ENCODE data around the gene INTS1.

DNA sequence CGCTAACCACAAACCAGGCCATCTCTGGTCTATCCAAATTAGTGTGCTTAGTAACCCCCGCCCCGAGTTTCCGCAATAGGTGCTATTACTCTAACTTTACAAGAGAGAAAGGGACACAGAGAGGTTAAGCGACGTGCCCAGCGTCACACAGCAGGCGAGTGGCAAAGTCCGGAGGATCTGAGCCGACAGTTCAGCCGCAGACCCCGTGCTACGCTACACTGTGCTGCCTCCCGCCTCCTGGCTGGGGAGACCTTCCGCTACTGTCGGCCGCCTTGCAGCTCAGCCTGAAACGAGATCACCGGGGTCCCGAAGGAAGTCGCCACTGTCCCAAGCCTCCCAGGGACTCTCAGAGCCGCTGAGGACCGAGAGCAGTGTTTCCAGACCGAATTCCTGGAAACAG lies 799 bp downstream of the INTS1 start:
- no peak for TF ChIP-seq POLR2AphosphoS5 (IDR thresholded peaks at IDR 0.05; ENCODE audit: borderline replicate concordance, low read depth, low read length)
- TF ChIP-seq EZH2 (IDR thresholded peaks at IDR 0.05): no peak
